A549 (cell line): ENCODE measurements around the gene AP2A2. TPM values are rescaled to one million over a fixed set of nuclear protein-coding genes. Genes with fewer than 3 reads are reported as not detected.
A peak's percentile ranks its signal among the peaks of the same experiment; 100 is the strongest.

Experiments used
- ATAC-seq, 2 experiments: fragments of 200-7000 bp in 1 of 2; fragments of >200 bp in 1 of 2; cut with Nextera tagmentation in 1 of 2; cut with Tn5 transposase in 1 of 2; 3 replicates each; pipeline versions ENCODE4 v1.8.0 to v1.9.1; 2018 to 2020; ENCODE audit warnings: mild to moderate bottlenecking in 1 of 2, moderate library complexity in 1 of 2
- CTCF ChIA-PET: fragments of 300-600 bp; sonication (Branson Sonifier 250); formaldehyde crosslinking; extraction: SDS; loops from one replicate; lab custom pipeline; 2021; ENCODE audit warnings: antibody characterized with exemption, inconsistent platforms; lab: Yijun Ruan, JAX
- POLR2A ChIA-PET: fragments of 350-600 bp; formaldehyde crosslinking; extraction: SDS; loops from one replicate; lab custom pipeline; 2021; ENCODE audit warnings: antibody characterized with exemption, inconsistent platforms; lab: Yijun Ruan, JAX
- DNase-seq, 2 experiments: peaks; one replicate each; pipeline versions ENCODE4 v3.0.0 to v3.0.0-alpha.2; 2011 to 2016; ENCODE audit warnings: low read depth in 1 of 2, low spot score in 1 of 2
- FAIRE-seq: peaks from 2 replicates; lab custom pipeline; 2011; peaks lifted over from hg19 to GRCh38; lab: Jason Lieb, UNC
- H3K27ac ChIP-seq, 2 experiments: fragments of >200 bp; sonication (Bioruptor Twin); formaldehyde crosslinking; 3 replicates each; pipeline ENCODE4 v1.5.1; 2016 to 2017
- H3K4me1 ChIP-seq: fragments of >200 bp; sonication (Bioruptor Twin); formaldehyde crosslinking; 3 replicates; pipeline ENCODE4 v1.6.1; 2016
- H3K4me2 ChIP-seq: fragments of >200 bp; sonication (Bioruptor Twin); formaldehyde crosslinking; 3 replicates; pipeline ENCODE4 v1.6.1; 2016
- H3K4me3 ChIP-seq: fragments of >200 bp; sonication (Bioruptor Twin); formaldehyde crosslinking; 3 replicates; pipeline ENCODE4 v1.5.1; 2016
- H3K9me3 ChIP-seq: fragments of >200 bp; sonication (Bioruptor Twin); formaldehyde crosslinking; 3 replicates; pipeline ENCODE4 v1.6.1; 2016
- CBX2 ChIP-seq: fragments of 200-600 bp; sonication (generic); IDR thresholded peaks from 2 replicates; pipeline ENCODE4 v1.6.1; 2016; ENCODE audit warnings: low read depth, mild to moderate bottlenecking, borderline replicate concordance
- CHD2 ChIP-seq: fragments of 150-350 bp; IDR thresholded peaks from 2 replicates; pipeline ENCODE4 v1.6.1; 2014; ENCODE audit warnings: low read length; ENCODE audit not compliant: partially characterized antibody
- FOXS1 ChIP-seq: fragments of 250-450 bp; sonication (Bioruptor Pico); IDR thresholded peaks from 2 replicates; pipeline ENCODE4 v1.5.0; 2020; ENCODE audit warnings: mild to moderate bottlenecking, moderate library complexity
- GATA3 ChIP-seq: IDR thresholded peaks from 2 replicates; pipeline ENCODE4 v1.6.1; 2012; ENCODE audit warnings: borderline replicate concordance
- HES2 ChIP-seq: fragments of >200 bp; sonication (Bioruptor Twin); formaldehyde crosslinking; IDR thresholded peaks from 2 replicates; pipeline ENCODE4 v1.6.1; 2016
- HEYL ChIP-seq: fragments of 250-450 bp; sonication (Bioruptor Pico); IDR thresholded peaks from 2 replicates; pipeline ENCODE4 v1.8.0; 2021; ENCODE audit warnings: mild to moderate bottlenecking, moderate library complexity
- HOXA7 ChIP-seq: fragments of 250-450 bp; sonication (Bioruptor Pico); IDR thresholded peaks from 2 replicates; pipeline ENCODE4 v1.5.0; 2020; ENCODE audit warnings: mild to moderate bottlenecking, moderate library complexity
- HOXB13 ChIP-seq: fragments of 250-450 bp; sonication (Bioruptor Pico); IDR thresholded peaks from 2 replicates; pipeline ENCODE4 v1.5.0; 2020; ENCODE audit warnings: low read depth, mild to moderate bottlenecking, moderate library complexity
- HOXB5 ChIP-seq: fragments of 250-450 bp; sonication (Bioruptor Pico); IDR thresholded peaks from 2 replicates; pipeline ENCODE4 v1.5.0; 2020; ENCODE audit warnings: mild to moderate bottlenecking, moderate library complexity
- JUN ChIP-seq, 2 experiments: fragments of >200 bp; sonication (Bioruptor Twin); formaldehyde crosslinking; IDR thresholded peaks; 2 replicates in 1 of 2; 3 replicates in 1 of 2; pipeline ENCODE4 v1.6.1; 2016 to 2017
- JUNB ChIP-seq: fragments of >200 bp; sonication (Bioruptor Twin); formaldehyde crosslinking; IDR thresholded peaks from 2 replicates; pipeline ENCODE4 v1.6.1; 2016
- KDM1A ChIP-seq: fragments of 200-600 bp; sonication (generic); IDR thresholded peaks from 2 replicates; pipeline ENCODE4 v1.6.1; 2016; ENCODE audit warnings: low read depth, mild to moderate bottlenecking
- MAFK ChIP-seq: fragments of 450-650 bp; IDR thresholded peaks from 2 replicates; pipeline ENCODE4 v1.6.1; 2014; ENCODE audit not compliant: partially characterized antibody
- MAX ChIP-seq: IDR thresholded peaks from 2 replicates; pipeline ENCODE4 v1.6.1; 2012
- MAZ ChIP-seq: fragments of 150-350 bp; IDR thresholded peaks from 2 replicates; pipeline ENCODE4 v1.6.1; 2014; ENCODE audit warnings: antibody characterized with exemption, low read depth, low read length, borderline replicate concordance
- MYC ChIP-seq: IDR thresholded peaks from 2 replicates; pipeline ENCODE4 v1.6.1; 2012; ENCODE audit warnings: mild to moderate bottlenecking, inconsistent platforms, low read length, improper control_type of control experiment, borderline replicate concordance
- NR3C1 ChIP-seq: fragments of >200 bp; sonication (Bioruptor Twin); formaldehyde crosslinking; IDR thresholded peaks from 3 replicates; pipeline ENCODE4 v1.6.1; 2017
- POLR2A ChIP-seq: IDR thresholded peaks from 2 replicates; pipeline ENCODE4 v1.6.1; 2012; ENCODE audit warnings: mild to moderate bottlenecking, low read length
- RAD21 ChIP-seq, 2 experiments: fragments of >200 bp in 1 of 2; sonication (Bioruptor Twin) in 1 of 2; formaldehyde crosslinking in 1 of 2; IDR thresholded peaks in 1 of 2; conservative IDR thresholded peaks in 1 of 2; 2 replicates in 1 of 2; 3 replicates in 1 of 2; pipeline ENCODE4 v1.6.1; 2012 to 2018; ENCODE audit warnings: inconsistent platforms in 1 of 2
- SMC3 ChIP-seq: fragments of >200 bp; sonication (Bioruptor Twin); formaldehyde crosslinking; IDR thresholded peaks from 3 replicates; pipeline ENCODE4 v1.6.1; 2018; ENCODE audit warnings: inconsistent platforms
- SREBF2 ChIP-seq: fragments of 450-650 bp; IDR thresholded peaks from 2 replicates; pipeline ENCODE4 v1.6.1; 2014; ENCODE audit warnings: mild to moderate bottlenecking, moderate library complexity
- TP53 ChIP-seq: fragments of 250-450 bp; sonication (Bioruptor Pico); IDR thresholded peaks from 2 replicates; pipeline ENCODE4 v1.5.0; 2021; ENCODE audit warnings: mild to moderate bottlenecking, moderate library complexity
- ZSCAN20 ChIP-seq: fragments of 250-450 bp; sonication (Bioruptor Pico); IDR thresholded peaks from 2 replicates; pipeline ENCODE4 v1.8.0; 2022; ENCODE audit warnings: mild to moderate bottlenecking, moderate library complexity
- WGBS: methylation state at CpG from one replicate; pipeline ENCODE4 v1.1.6; 2017; ENCODE audit errors: missing lambda C conversion rate; 5-methylcytosine and 5-hydroxymethylcytosine counted together
- polyA plus RNA-seq, 4 experiments: library from polyadenylated mRNA; depleted of rRNA in 3 of 4; stranded (reverse); fragments of >200 nt; fragmentation: RNase III in 1 of 4; extraction: RNeasy Plus Mini Kit Qiagen cat#74134 plus additional on column Dnase treatment in 1 of 4; gene quantifications; 2 replicates in 3 of 4; 3 replicates in 1 of 4; pipeline ENCODE4 v1.2.3, GENCODE V29; 2011 to 2017
- TF ChIP-seq, protein P1 (sequence below): IDR thresholded peaks from 2 replicates; pipeline ENCODE4 v1.6.1; 2012
- TF ChIP-seq, protein P2 (sequence below): fragments of >200 bp; sonication (Bioruptor Twin); formaldehyde crosslinking; IDR thresholded peaks from 3 replicates; pipeline ENCODE4 v1.6.1; 2016

The AP2A2 gene
- polyA plus RNA-seq, 2 of the 4 experiments (the other 2 are of a cell fraction) = 39.4 to 60.4 TPM

DNA sequence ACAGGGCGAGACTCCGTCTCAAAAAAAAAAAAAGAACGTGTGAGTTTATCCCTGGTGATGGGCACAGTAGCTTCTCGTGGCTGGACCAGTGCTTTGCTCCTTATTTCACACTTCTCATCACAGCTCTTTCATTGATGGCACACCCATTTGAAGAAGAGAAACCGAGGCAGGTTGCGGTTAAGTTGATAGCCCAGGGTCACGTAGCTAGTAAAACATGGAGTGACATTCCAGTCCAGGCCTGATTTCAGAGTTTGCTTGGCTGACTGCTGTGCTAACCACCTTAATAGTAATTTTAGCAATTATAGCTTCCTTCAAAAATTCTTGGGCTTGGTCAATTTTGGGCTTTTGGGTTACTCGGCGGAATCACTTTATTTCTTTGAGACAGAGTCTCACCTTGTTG is 25.8 kb downstream of the AP2A2 start (continued):
- TF ChIP-seq MYC = no peak
- TF ChIP-seq, all 56 proteins: peak for 0

DNA sequence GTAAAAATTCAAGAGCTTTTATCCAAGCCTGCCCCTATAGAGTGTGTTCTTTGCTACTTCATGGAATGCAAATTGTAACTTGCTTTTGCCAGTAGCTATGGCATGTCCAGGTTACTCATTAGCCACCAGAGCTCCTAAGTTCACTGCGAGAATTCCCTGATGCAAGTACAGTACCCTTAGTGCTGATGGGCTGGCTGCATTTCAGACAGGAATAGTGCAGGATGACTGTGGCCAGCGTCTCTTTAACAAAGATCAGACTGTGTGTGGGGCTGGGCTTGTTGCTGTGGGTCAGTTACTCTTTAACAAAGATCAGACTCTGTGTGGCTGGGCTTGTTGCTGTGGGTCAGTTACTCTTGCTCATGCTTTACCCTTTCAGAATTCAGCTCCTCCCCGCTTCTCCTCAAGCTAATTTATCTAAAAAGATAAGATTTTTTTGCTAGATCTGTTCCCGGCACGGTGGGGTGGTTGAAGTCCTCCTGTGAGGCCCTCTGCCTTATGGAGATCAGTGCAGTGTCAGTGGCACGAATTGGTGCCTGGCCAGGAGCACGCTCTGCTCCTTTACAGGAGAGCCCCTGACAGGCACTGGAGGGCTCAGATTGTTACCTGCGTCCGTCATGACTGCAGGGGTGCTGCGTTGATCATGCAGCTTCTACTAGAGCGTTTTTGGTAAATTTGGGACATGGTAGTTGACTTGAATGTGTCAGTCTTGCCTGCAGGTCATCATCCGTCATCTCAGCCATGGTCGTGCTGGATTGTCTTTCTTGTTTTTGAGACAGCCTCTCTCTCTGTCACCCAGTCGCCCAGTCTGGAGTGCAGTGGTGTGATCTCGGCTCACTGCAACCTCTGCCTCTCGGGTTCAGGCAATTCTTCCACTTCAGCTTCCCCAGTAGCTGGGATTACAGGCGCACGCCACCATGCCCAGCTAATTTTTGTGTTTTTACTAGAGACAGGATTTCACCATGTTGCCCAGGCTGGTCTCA is 27.0 kb downstream of the AP2A2 start:
- peak; percentile 85 to 96 for DNase-seq
- CTCF ChIA-PET = interaction anchor here (0.6 to 3.2 kb wide), 10 partner anchors 8 to 98 kb away, joined by 3 to 16 read pairs (median 3); partner anchors contain the start of gene AP2A2
- Histone ChIP-seq H3K9me3 (peaks cover 12% of the 10 kb centered on the region), H3K4me2 (peak overlapping the region; percentile 76), H3K4me1 (peaks cover 54% of the 10 kb centered on the region), H3K4me3 (peak overlapping the region; percentile 8; the same call in 1 of the 3 replicates), H3K27ac (peak overlapping the region; percentile 77 to 93)
- POLR2A ChIA-PET = interaction anchor here (1.0 to 1.3 kb wide), 3 partner anchors 10 to 42 kb away, joined by 3 to 5 read pairs (median 5); partner anchors contain the start of gene CHID1
- TF ChIP-seq SMC3 (no peak), JUN (IDR thresholded peaks at IDR 0.05) (peak in 1 of 2 experiments; percentile 77; a peak in 3 of 5 replicates), ZSCAN20 (no peak), HOXB13 (no peak), GATA3 (no peak), HES2 (no peak), MAFK (no peak), TP53 (CRISPR knock-in tag) (no peak), RAD21 (conservative IDR thresholded peaks at IDR 0.05 in 1 of 2, IDR thresholded peaks at IDR 0.05 in 1 of 2) (0 out of 5 replicates have a peak, but pooled peaks of 1 of the 2 experiments have one; percentile 18), MAX (peak; percentile 56), HOXA7 (CRISPR knock-in tag) (no peak)
- TF ChIP-seq, protein P1, sequence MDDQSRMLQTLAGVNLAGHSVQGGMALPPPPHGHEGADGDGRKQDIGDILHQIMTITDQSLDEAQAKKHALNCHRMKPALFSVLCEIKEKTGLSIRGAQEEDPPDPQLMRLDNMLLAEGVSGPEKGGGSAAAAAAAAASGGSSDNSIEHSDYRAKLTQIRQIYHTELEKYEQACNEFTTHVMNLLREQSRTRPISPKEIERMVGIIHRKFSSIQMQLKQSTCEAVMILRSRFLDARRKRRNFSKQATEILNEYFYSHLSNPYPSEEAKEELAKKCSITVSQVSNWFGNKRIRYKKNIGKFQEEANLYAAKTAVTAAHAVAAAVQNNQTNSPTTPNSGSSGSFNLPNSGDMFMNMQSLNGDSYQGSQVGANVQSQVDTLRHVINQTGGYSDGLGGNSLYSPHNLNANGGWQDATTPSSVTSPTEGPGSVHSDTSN = no peak
- peak; percentile 94 for FAIRE-seq
- ATAC-seq = peak; percentile 97 to 98
- WGBS = 27% methylated on average over 18 of the region's 18 CpGs

DNA sequence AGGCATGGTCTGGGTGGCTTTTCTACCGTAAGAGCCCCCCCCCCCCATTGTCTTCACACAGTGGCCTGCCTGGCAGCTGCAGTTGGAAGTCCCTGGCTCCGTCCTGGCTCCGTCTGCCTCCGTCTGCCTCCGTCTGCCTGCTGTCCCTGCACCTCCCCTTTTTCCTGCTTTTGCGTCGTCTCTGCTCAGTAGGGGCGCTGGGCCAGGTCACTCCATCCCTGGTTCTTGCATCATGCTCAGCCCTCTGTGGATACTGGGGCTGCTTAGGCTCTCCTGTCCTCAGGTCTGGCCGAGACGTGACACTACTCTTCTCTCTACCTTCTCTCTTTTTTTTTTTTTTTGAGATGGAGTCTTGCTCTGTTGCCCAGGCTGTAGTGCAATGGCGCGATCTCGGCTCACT is 27.8 kb downstream of the AP2A2 start:
- FAIRE-seq = no peak
- no peak for DNase-seq
- peak overlapping the region; percentile 76 for H3K4me2 ChIP-seq
- H3K9me3 ChIP-seq = peaks cover 12% of the 10 kb centered on the region
- H3K4me1 ChIP-seq = peaks cover 54% of the 10 kb centered on the region
- ATAC-seq = no peak
- TF ChIP-seq SREBF2 = no peak
- no peak for TF ChIP-seq NR3C1
- TF ChIP-seq CHD2 = no peak
- no peak for TF ChIP-seq HEYL (CRISPR knock-in tag)
- no peak for TF ChIP-seq JUNB
- no peak for TF ChIP-seq MAZ
- TF ChIP-seq CBX2 = no peak
- no peak for TF ChIP-seq POLR2A
- no peak for TF ChIP-seq FOXS1 (CRISPR knock-in tag)
- TF ChIP-seq, protein P2, sequence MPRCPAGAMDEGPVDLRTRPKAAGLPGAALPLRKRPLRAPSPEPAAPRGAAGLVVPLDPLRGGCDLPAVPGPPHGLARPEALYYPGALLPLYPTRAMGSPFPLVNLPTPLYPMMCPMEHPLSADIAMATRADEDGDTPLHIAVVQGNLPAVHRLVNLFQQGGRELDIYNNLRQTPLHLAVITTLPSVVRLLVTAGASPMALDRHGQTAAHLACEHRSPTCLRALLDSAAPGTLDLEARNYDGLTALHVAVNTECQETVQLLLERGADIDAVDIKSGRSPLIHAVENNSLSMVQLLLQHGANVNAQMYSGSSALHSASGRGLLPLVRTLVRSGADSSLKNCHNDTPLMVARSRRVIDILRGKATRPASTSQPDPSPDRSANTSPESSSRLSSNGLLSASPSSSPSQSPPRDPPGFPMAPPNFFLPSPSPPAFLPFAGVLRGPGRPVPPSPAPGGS = no peak
- TF ChIP-seq KDM1A = no peak
- TF ChIP-seq HOXB5 (CRISPR knock-in tag) = no peak
- TF ChIP-seq, protein P1 = no peak
- 77% methylated on average over 13 of the region's 13 CpGs for whole genome bisulfite sequencing
- CTCF ChIA-PET = interaction anchor here (1.5 to 3.2 kb wide), 4 partner anchors 15 to 98 kb away, joined by 3 to 16 read pairs (median 3); no protein-coding TSS in a partner anchor
- no peak overlapping the region; the same call in 2 of the 3 replicates for H3K4me3 ChIP-seq
- peak overlapping the region; percentile 77 to 93 for H3K27ac ChIP-seq
- POLR2A ChIA-PET = no interaction called here
